Common myeloid progenitor, CD34-positive (primary cell): ENCODE data around the gene UVSSA.

Source experiments
- CTCF ChIA-PET: fragments of 350-600 bp; sonication (Branson Sonifier 250); formaldehyde crosslinking; loops from one replicate; lab custom pipeline; 2021; ENCODE audit warnings: antibody characterized with exemption; lab: Charles Lee
- POLR2A ChIA-PET: fragments of 350-600 bp; sonication (Branson Sonifier 250); formaldehyde crosslinking; loops from one replicate; lab custom pipeline; 2021; ENCODE audit warnings: antibody characterized with exemption; lab: Charles Lee
- DNase-seq, 3 donors: peaks; one replicate each; pipeline versions ENCODE4 v3.0.0 to v3.0.0-alpha.2; 2013
- H3K27ac ChIP-seq, 2 experiments: 1 replicate in 1 of 2; 2 replicates in 1 of 2; pipeline ENCODE4 v1.7.0; 2013; ENCODE audit warnings: inconsistent platforms in 2 of 2, low read length in 2 of 2, mild to moderate bottlenecking in 2 of 2, low read depth in 1 of 2, moderate library complexity in 1 of 2; ENCODE audit not compliant: severe bottlenecking in 2 of 2, insufficient read depth in 1 of 2, poor library complexity in 1 of 2
- H3K27me3 ChIP-seq, 5 experiments: replicated peaks in 2 of 5; 1 replicate in 3 of 5; 2 replicates in 2 of 5; pipeline versions ENCODE4 v1.6.1 to v1.7.0; 2013; ENCODE audit warnings: low read length in 4 of 5, mild to moderate bottlenecking in 2 of 5, moderate library complexity in 2 of 5, inconsistent platforms in 1 of 5; ENCODE audit not compliant: insufficient read depth in 5 of 5, control insufficient read depth in 4 of 5
- H3K36me3 ChIP-seq, 4 experiments: 1 replicate in 2 of 4; 2 replicates in 2 of 4; pipeline versions ENCODE4 v1.6.1 to v1.7.0; 2013; ENCODE audit warnings: low read length in 3 of 4, control low read depth in 1 of 4, mild to moderate bottlenecking in 1 of 4; ENCODE audit not compliant: control insufficient read depth in 4 of 4, insufficient read depth in 4 of 4
- H3K4me1 ChIP-seq, 4 experiments: 1 replicate in 3 of 4; 2 replicates in 1 of 4; pipeline versions ENCODE4 v1.6.1 to v1.7.1; 2013; ENCODE audit warnings: low read length in 3 of 4, mild to moderate bottlenecking in 3 of 4, control low read depth in 1 of 4, inconsistent platforms in 1 of 4, moderate library complexity in 1 of 4; ENCODE audit not compliant: control insufficient read depth in 4 of 4, insufficient read depth in 4 of 4; ENCODE audit errors: control extremely low read depth in 1 of 4
- H3K4me3 ChIP-seq, 7 experiments: 1 replicate in 4 of 7; 2 replicates in 3 of 7; pipeline versions ENCODE4 v1.5.1 to v1.7.0; 2013; ENCODE audit warnings: mild to moderate bottlenecking in 7 of 7, low read length in 6 of 7, moderate library complexity in 6 of 7, inconsistent platforms in 2 of 7, low read depth in 2 of 7, control low read depth in 1 of 7; ENCODE audit not compliant: insufficient read depth in 4 of 7, control insufficient read depth in 1 of 7; ENCODE audit errors: extremely low read depth in 1 of 7
- H3K9me3 ChIP-seq, 5 experiments: 1 replicate in 4 of 5; 2 replicates in 1 of 5; pipeline versions ENCODE4 v1.6.1 to v1.7.1; 2013; ENCODE audit warnings: low read length in 4 of 5, mild to moderate bottlenecking in 2 of 5, inconsistent platforms in 1 of 5, low read depth in 1 of 5, moderate library complexity in 1 of 5; ENCODE audit not compliant: control insufficient read depth in 4 of 5, insufficient read depth in 2 of 5; ENCODE audit errors: control extremely low read depth in 1 of 5
- WGBS: methylation state at CpG from one replicate; pipeline ENCODE4 v1.1.5; 2013; ENCODE audit not compliant: insufficient coverage; 5-methylcytosine and 5-hydroxymethylcytosine counted together

Gene UVSSA

DNA sequence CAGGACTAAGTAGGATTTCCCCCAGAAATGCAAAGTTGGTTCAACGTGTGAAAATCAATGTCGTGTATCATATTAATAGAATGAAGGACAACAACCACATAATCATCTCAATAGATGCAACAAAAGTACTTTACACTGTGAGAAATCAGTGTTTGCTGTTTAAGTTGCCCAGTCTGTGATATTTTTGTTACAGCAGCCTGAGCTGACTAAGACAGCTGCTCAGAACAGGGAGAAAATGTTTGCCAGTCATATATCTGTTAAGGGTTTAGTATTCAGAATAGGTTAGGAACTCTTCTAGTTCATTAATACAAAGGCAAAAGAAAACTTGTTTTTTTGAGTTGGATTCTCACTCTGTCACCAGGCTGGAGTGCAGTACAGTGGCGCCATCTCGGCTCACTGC lies 44.8 kb upstream of the UVSSA start:
- H3K9me3 ChIP-seq, result no peaks in the 10 kb centered on the region
- peaks cover 17 to 51% (median 29%) of the 10 kb centered on the region in 4 experiments for H3K36me3 ChIP-seq
- H3K4me3 ChIP-seq, result no peak overlapping the region
- no peaks in the 10 kb centered on the region for H3K4me1 ChIP-seq
- no peak for DNase-seq
- H3K27ac ChIP-seq, result no peak overlapping the region
- ChIA-PET POLR2A (no interaction called here), CTCF (interaction anchor here (1.2 kb wide), 2 partner anchors 8 to 34 kb away, joined by 3 to 5 read pairs; no protein-coding TSS in a partner anchor)
- no peaks in the 10 kb centered on the region for H3K27me3 ChIP-seq
- WGBS, result 100% methylated on average over 2 of the region's 4 CpGs

DNA sequence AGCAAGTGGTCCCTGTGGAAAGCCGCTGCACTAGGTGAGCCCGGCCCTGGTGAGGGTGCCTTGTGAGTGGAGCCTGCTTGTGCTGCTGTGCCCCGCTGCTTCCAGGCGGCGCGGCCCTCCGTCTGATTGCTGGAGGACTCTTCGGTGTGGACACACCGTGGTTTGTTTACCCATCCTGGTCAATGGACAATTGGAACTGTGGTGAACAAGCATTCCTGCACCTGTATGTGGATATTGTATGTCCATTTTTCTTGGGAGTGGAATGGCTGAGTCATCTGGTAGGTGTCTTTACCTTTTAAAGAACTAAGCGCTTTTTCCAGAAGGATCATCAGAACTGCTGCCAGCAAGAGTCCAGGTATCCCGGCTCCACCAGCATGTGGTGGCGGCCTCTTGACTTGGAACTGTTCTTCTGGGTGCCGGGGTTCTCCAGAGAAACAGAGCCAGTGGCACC lies 41.7 kb upstream of the UVSSA start:
- H3K36me3 ChIP-seq, result peaks cover 5 to 26% (median 14%) of the 10 kb centered on the region in 4 experiments
- 96% methylated on average over 10 of the region's 13 CpGs for WGBS
- ChIA-PET POLR2A (no interaction called here), CTCF (no interaction called here)
- no peaks in the 10 kb centered on the region for H3K27me3 ChIP-seq
- H3K27ac ChIP-seq, result no peak overlapping the region
- H3K9me3 ChIP-seq, result no peaks in the 10 kb centered on the region
- peaks cover 6 to 21% (median 20%) of the 10 kb centered on the region in 4 experiments for H3K4me1 ChIP-seq
- DNase-seq, result no peak
- no peak overlapping the region for H3K4me3 ChIP-seq

DNA sequence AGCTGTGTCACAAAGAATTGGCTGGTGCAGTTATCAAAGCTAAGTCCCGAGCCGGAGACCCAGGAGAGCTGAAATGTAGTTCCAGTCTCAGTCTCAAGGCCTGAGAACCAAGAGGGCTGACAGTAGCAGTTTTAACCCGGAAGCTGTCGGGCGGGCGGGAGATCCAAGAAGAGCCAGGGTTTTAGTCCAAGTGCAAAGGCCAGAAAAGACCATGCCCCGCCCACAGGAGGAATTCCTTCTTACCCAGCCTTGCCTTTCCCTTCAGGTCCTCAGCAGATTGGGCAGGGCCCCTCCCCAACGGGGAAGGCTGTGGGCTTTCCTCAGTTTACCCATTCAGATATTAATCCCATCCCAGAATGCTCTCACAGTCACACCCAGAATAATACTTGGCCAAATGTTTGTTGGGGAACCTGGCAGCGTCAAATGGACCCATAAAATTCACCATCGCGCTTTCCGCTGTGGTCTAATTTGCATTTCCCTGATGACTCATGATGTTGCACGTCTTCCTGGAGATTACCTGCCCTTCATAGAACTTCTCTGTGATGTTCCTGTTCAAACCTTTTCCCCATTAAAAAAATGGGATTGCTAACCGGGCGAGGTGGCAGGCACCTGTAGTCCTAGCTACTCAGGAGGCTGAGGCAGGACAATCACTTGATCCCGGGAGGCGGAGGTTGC lies 41.1 kb upstream of the UVSSA start:
- ChIA-PET POLR2A (no interaction called here), CTCF (no interaction called here)
- no peak for DNase-seq
- H3K4me1 ChIP-seq, result peaks cover 6 to 21% (median 20%) of the 10 kb centered on the region in 4 experiments
- no peaks in the 10 kb centered on the region for H3K27me3 ChIP-seq
- no peak overlapping the region for H3K4me3 ChIP-seq
- H3K9me3 ChIP-seq, result no peaks in the 10 kb centered on the region
- WGBS, result 95% methylated on average over 17 of the region's 17 CpGs
- peaks cover 3 to 21% (median 8%) of the 10 kb centered on the region in 4 experiments for H3K36me3 ChIP-seq
- no peak overlapping the region for H3K27ac ChIP-seq

DNA sequence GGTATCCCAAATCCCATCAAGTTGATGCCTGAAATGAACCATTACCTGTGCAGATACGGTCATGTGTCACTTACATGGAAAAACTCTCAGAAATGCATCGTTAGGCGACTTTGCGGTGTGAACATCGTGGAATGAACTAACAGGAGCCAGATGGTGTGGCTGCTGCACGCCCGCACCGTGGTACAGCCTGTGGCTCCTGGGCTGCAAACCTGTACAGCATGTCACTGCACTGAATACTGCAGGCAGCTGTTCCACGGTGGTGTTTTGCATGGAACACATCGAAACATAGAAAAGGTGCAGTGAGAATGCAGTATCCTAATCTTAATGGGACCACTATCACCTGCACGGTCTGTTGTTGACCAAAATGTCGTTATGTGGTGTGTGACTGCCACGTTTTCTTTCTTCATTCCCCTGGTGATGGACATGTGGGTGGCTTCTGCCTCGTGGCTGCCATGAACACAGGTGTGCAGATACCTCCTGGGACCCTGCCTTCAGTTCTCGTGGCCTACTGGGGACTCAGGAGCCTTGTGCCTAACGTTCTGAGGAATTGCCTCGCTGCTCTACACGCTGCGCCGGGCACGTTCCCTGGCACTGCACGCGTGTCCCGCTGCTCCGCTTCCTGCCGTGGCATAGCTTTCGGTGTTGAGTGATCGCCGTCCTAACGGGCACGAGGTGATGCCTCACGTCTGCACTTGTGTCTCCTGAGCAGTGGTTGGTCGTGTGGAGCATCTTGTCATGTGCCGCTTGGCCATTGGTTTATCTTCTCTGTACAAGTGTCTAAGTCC lies 38.9 kb upstream of the UVSSA start:
- 97% methylated on average over 33 of the region's 34 CpGs for WGBS

DNA sequence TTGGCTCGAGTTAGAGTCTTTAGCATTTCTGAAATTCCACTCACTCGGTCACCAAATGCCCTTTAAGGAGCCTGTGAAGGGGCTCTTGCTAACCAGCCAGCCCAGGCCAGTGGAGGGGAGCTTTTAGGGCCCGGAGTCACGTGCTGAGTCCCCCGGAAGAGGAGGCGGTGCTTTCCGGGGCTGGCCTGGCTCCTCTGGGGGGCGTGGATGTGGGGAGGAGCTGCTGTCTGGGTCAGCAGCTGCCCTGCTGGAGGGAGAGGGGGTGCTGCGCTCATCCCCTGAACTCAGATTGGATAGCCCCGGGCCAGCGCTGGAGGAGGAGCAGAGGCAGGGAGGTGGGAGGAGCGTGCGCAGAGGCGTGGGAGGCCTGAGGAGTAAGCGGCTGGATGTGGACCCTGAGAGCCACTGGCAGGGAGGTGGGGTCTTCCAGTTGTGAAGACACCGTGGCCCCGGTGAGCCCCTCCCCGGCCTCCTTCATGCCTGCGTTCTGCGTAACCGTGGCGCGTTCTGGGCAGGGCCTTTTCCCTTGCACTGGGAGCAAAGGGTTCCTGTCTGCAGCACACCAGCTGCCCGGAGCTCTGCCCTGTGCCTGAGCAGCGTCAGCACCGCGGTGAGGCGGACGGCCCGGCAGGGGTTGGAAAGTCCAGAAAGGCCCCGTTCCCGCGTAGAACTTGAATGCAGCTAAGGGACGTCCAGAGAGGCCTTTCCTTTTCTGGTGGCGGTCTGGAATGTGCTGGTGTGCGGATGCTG lies 37.6 kb upstream of the UVSSA start:
- WGBS, result 11% methylated on average over 35 of the region's 36 CpGs
- Histone ChIP-seq H3K36me3 (peaks cover 3 to 41% (median 29%) of the 10 kb centered on the region in 4 experiments), H3K4me1 (peaks cover 6 to 21% (median 20%) of the 10 kb centered on the region in 4 experiments), H3K27ac (peak overlapping the region; percentile 8 to 54), H3K27me3 (no peaks in the 10 kb centered on the region), H3K4me3 (peak overlapping the region in 5 of 7 experiments; percentile 32 to 74 (median 54)), H3K9me3 (peaks cover 0 to 6% (median 0%) of the 10 kb centered on the region in 5 experiments)
- peak; percentile 69 to 90 (median 87) for DNase-seq
- ChIA-PET CTCF (interaction anchor here (1.0 to 1.4 kb wide), 6 partner anchors 8 to 44 kb away, joined by 3 to 6 read pairs (median 4); partner anchors contain the start of gene UVSSA), POLR2A (no interaction called here)

More for the DNA sequence above, 38.9 kb upstream of the UVSSA start:
- peaks cover 0 to 2% (median 0%) of the 10 kb centered on the region in 5 experiments for H3K9me3 ChIP-seq
- H3K36me3 ChIP-seq, result peaks cover 3 to 34% (median 18%) of the 10 kb centered on the region in 4 experiments
- DNase-seq, result no peak
- CTCF ChIA-PET, result interaction anchor here (1.0 to 1.4 kb wide), 4 partner anchors 18 to 45 kb away, joined by 3 to 6 read pairs (median 4); partner anchors contain the start of gene UVSSA
- POLR2A ChIA-PET, result interaction anchor here (0.6 kb wide), 1 partner anchor 16 kb away, joined by 3 read pairs; no protein-coding TSS in a partner anchor
- H3K27ac ChIP-seq, result no peak overlapping the region
- peaks cover 6 to 21% (median 20%) of the 10 kb centered on the region in 4 experiments for H3K4me1 ChIP-seq
- H3K4me3 ChIP-seq, result no peak overlapping the region
- no peaks in the 10 kb centered on the region for H3K27me3 ChIP-seq

DNA sequence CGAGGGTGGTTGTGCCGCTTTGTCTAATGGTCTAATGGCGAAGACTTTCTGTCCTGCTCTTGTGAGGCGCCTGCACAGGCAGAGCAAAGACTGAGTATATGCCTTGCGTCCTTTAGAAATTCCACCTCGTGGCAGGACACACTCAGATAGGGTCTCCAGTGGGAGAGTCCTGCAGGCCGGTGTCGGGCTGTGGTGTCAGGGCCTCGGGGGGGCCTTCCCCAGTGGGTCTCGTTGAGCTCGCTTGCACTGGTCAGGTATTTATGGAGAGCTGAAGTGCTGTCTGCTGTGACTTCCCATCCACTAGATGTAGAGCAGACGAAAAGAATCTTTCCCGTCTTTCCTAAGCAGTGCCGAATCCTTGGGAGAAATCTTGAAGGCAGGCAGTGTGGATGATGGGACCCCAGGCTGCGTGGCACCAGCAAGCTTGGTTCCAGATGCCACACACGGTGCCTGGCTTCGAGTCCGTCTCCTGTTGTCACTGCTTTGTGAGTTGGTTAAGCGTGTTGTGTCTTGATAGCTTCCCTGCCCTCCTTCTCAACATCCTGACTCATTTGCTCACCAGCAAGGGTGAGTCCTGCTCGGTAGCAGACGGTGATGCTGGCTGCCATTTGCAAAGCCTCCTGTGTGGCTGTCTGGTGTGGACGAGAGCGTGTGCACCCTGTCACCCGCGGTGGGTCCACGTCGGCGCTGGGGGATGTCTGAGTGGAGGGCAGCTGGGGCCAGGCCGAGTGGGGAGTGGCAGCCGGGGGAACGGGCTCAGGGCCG lies 36.8 kb upstream of the UVSSA start:
- H3K27me3 ChIP-seq, result no peaks in the 10 kb centered on the region
- H3K27ac ChIP-seq, result no peak overlapping the region
- peaks cover 0 to 6% (median 0%) of the 10 kb centered on the region in 5 experiments for H3K9me3 ChIP-seq
- H3K4me3 ChIP-seq, result peak overlapping the region in 4 of 7 experiments; percentile 32 to 74 (median 54)
- DNase-seq, result no peak
- peaks cover 2 to 47% (median 34%) of the 10 kb centered on the region in 4 experiments for H3K36me3 ChIP-seq
- peaks cover 6 to 21% (median 20%) of the 10 kb centered on the region in 4 experiments for H3K4me1 ChIP-seq
- ChIA-PET POLR2A (no interaction called here), CTCF (interaction anchor here (1.3 to 1.4 kb wide), 2 partner anchors 9 to 18 kb away, joined by 3 to 5 read pairs; no protein-coding TSS in a partner anchor)
- WGBS, result 92% methylated on average over 30 of the region's 32 CpGs
